Gastroesophageal sphincter (tissue), 4 donors: ENCODE results near the gene MYOM3. TPM values are rescaled to one million over a fixed set of nuclear protein-coding genes. Genes with fewer than 3 reads are reported as not detected.

ENCODE experiments used
- ATAC-seq: fragments of 150-250 bp; one replicate; pipeline ENCODE4 v1.9.1; 2016; ENCODE audit warnings: mild to moderate bottlenecking, moderate library complexity
- H3K27ac ChIP-seq, 4 donors: fragments of 200-600 bp; sonication (generic) in 3 of 4; 1 replicate in 3 of 4; 2 replicates in 1 of 4; pipeline ENCODE4 v1.5.1; 2016 to 2019
- H3K27me3 ChIP-seq: fragments of 200-600 bp; sonication (generic); one replicate; pipeline ENCODE4 v1.5.1; 2019
- H3K36me3 ChIP-seq, 2 donors: fragments of 200-600 bp; sonication (generic); one replicate each; pipeline ENCODE4 v1.5.1; 2019; ENCODE audit warnings: control low read depth in 1 of 2
- H3K4me1 ChIP-seq, 3 donors: fragments of 200-600 bp; sonication (generic); 1 replicate in 2 of 3; 2 replicates in 1 of 3; pipeline ENCODE4 v1.5.1; 2016 to 2019; ENCODE audit warnings: control low read depth in 2 of 3
- H3K4me3 ChIP-seq, 2 donors: fragments of 200-600 bp; sonication (generic); one replicate each; pipeline ENCODE4 v1.5.1; 2019; ENCODE audit warnings: mild to moderate bottlenecking in 1 of 2, moderate library complexity in 1 of 2
- H3K9me3 ChIP-seq, 3 donors: fragments of 200-600 bp; sonication (generic); one replicate each; pipeline ENCODE4 v1.5.1; 2017 to 2019; ENCODE audit warnings: control low read depth in 2 of 3
- EP300 ChIP-seq: sonication (generic); formaldehyde crosslinking; IDR thresholded peaks from one replicate; pipeline ENCODE4 v1.6.1; 2017; ENCODE audit warnings: antibody characterized with exemption, mild to moderate bottlenecking
- POLR2A ChIP-seq, 2 donors: fragments of 450-650 bp; IDR thresholded peaks; one replicate each; pipeline ENCODE4 v1.6.1; 2017; ENCODE audit warnings: antibody characterized with exemption in 2 of 2, mild to moderate bottlenecking in 2 of 2, moderate library complexity in 1 of 2
- POLR2AphosphoS5 ChIP-seq: sonication (generic); formaldehyde crosslinking; IDR thresholded peaks from one replicate; pipeline ENCODE4 v1.6.1; 2017; ENCODE audit warnings: antibody characterized with exemption
- WGBS, 2 donors: methylation state at CpG; one replicate each; pipeline ENCODE4 v1.1.5; 2018; ENCODE audit warnings: low coverage in 1 of 2; 5-methylcytosine and 5-hydroxymethylcytosine counted together
- total RNA-seq, 4 donors: library from RNA; depleted of rRNA; stranded (reverse); fragments of >200 nt; gene quantifications; one replicate each; pipeline ENCODE4 v1.1.0, GENCODE V29; 2016
- TF ChIP-seq, protein P1 (sequence below), 4 experiments: fragments of 200-600 bp in 2 of 4; fragments of 450-650 bp in 2 of 4; sonication (generic) in 1 of 4; IDR thresholded peaks; one replicate each; pipeline ENCODE4 v1.5.1; 2017 to 2019; ENCODE audit warnings: antibody characterized with exemption in 4 of 4, mild to moderate bottlenecking in 2 of 4, moderate library complexity in 2 of 4

MYOM3 gene
- total RNA-seq, 4 donors from 2014 or later, result 0.31 to 2.4 TPM; not detected in 2

DNA sequence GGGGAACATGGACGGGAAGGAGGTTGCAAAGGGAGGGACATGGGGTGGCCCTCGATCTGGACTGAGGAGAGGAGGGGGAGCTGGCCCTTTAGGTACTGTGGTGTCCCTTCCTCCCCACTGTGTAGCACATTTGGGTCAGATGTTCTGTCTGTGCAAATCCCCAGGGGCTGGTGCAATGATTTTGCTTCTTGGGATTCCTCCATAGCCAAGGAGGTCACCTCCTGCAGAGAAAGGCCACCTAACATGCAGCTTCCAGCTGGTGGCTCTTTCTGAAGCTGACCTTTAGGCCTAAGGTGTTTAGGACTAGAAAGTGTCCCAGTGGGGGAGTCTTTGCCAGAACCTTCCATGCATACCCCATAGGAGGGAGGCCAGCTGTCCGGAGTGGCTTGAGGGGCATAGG lies 9.0 kb upstream of the MYOM3 start:
- Histone ChIP-seq H3K27me3 (peaks cover 6% of the 10 kb centered on the region), H3K4me3 (no peak overlapping the region), H3K4me1 (peaks cover 0 to 14% (median 8%) of the 10 kb centered on the region in 3 donors), H3K9me3 (no peaks in the 10 kb centered on the region), H3K27ac (no peak overlapping the region), H3K36me3 (no peaks in the 10 kb centered on the region)
- WGBS, 2 donors, result no CpG with 5 or more reads among the region's 3 CpGs
- no peak for TF ChIP-seq POLR2A (IDR thresholded peaks at IDR 0.05)
- TF ChIP-seq POLR2AphosphoS5, result no peak
- TF ChIP-seq, protein P1, sequence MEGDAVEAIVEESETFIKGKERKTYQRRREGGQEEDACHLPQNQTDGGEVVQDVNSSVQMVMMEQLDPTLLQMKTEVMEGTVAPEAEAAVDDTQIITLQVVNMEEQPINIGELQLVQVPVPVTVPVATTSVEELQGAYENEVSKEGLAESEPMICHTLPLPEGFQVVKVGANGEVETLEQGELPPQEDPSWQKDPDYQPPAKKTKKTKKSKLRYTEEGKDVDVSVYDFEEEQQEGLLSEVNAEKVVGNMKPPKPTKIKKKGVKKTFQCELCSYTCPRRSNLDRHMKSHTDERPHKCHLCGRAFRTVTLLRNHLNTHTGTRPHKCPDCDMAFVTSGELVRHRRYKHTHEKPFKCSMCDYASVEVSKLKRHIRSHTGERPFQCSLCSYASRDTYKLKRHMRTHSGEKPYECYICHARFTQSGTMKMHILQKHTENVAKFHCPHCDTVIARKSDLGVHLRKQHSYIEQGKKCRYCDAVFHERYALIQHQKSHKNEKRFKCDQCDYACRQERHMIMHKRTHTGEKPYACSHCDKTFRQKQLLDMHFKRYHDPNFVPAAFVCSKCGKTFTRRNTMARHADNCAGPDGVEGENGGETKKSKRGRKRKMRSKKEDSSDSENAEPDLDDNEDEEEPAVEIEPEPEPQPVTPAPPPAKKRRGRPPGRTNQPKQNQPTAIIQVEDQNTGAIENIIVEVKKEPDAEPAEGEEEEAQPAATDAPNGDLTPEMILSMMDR (IDR thresholded peaks at IDR 0.05), result no peak
- TF ChIP-seq EP300, result no peak
- ATAC-seq, result no peak

DNA sequence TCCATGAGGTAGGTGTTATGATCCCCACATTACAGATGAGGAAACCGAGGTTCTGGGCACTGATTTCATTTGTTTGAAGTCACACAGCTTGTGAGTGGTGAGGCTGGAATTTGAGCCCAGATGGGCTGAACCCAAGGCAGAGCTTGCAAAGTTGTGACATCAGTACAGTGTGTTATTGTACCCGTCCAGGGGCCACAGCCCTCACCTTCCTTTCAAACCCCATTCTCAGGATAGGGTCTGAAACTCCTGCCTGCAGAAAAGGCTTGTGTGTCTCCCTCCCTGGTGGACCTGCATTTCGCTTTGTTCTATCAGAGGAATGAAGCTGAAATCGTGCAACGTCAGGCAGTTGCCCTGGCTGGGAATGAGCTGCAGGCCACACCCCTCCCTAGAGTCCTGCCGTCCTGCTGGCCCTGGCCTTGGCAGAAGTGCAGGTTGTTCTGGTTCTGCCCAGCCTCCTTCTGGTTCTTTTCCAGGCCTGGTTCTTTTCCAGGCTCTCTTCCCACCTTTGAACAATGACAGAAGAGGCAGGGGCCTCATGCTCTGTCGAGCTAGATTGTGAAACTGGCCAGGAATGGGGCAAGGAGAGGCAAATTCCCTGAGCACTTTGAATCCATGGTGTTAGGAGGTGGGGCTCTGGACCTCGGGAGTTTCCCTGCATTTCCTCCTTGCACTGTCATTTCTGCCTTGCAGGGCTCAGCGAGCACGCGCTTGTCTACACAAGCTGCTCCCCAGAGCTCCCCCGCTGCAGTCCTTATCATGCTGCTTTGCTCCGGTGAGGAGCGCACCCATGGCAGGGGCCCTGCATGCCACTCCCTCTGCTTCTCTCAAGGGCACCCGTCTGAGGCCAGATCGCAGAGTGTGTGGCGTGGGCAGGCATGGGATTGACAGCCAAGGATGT lies 8.2 kb upstream of the MYOM3 start:
- Histone ChIP-seq H3K36me3 (no peaks in the 10 kb centered on the region), H3K27me3 (peaks cover 6% of the 10 kb centered on the region), H3K27ac (no peak overlapping the region), H3K9me3 (no peaks in the 10 kb centered on the region), H3K4me3 (no peak overlapping the region), H3K4me1 (peaks cover 0 to 14% (median 8%) of the 10 kb centered on the region in 3 donors)
- ATAC-seq, result peak; percentile 57
- TF ChIP-seq EP300 (no peak), POLR2AphosphoS5 (no peak)
- WGBS, 2 donors, result 35 to 50% methylated on average over 4 to 9 of the region's 17 CpGs

DNA sequence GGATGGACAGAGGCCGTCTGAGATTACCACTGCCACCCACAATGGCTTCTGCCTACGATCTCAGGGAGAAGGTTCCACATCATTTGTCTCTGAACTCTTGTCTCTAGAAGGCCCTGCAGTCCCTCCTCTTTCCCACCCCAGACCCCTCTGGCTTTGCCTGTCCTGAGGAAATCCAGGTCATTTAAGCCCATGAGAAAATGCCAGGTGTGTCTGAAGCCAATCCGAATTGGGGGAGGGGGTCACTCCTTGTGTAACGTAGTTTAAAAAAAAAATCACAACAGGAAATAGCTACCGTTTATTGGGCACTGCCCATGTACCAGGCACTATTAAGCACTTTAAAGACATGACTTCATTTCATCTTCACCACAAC lies 7.5 kb upstream of the MYOM3 start:
- Histone ChIP-seq H3K36me3 (no peaks in the 10 kb centered on the region), H3K4me3 (no peak overlapping the region), H3K27me3 (peaks cover 6% of the 10 kb centered on the region), H3K27ac (no peak overlapping the region), H3K4me1 (peaks cover 0 to 14% (median 8%) of the 10 kb centered on the region in 3 donors), H3K9me3 (no peaks in the 10 kb centered on the region)
- TF ChIP-seq, protein P1 (IDR thresholded peaks at IDR 0.05), result no peak
- TF ChIP-seq EP300, result no peak
- no peak for TF ChIP-seq POLR2A (IDR thresholded peaks at IDR 0.05)
- TF ChIP-seq POLR2AphosphoS5, result no peak
- 68 to 74% methylated on average over 2 to 4 of the region's 5 CpGs for WGBS, 2 donors
- no peak for ATAC-seq

DNA sequence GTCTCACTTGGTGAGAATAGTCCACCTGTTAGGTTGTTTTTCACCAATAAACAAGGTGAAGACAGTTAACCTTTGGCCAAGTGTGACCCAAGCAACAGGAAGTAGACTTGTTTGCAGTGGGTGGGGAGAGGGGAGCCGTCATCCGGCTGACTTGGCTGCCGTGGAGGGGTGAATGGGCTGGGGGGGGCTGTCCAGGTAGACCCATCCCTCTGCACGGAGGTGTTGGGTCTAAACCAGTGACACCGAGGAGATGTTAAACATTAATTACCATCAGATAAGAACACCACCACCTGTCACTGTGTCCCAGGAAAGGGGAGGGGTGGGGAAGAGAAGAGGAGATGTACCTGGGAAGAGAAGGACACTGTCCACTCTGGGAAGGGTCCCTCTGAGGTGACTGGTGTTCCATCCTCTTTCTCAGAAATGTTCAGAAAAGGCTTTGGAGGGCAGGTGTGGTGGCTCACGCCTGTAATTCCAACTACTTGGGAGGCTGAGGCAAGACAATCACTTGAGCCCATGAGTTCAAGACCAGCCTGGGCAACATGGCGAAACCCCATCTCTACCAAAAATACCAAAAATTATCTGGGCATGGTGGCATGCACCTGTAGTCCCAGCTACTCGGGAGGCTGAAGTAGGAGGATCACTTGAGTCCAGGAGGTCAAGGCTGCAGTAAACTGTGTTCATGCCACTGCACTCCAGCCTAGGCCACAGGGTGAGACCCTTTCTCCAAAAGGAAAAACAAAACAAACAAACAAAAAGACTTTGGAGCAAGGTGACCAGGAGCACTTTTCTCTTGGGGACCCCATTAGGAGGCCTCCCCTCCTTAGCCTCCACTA lies 6.7 kb upstream of the MYOM3 start:
- 40 to 100% methylated on average over 1 of the region's 8 CpGs for WGBS, 2 donors
- ATAC-seq, result no peak
- no peak overlapping the region for H3K4me3 ChIP-seq
- no peak overlapping the region for H3K27ac ChIP-seq
- peaks cover 0 to 14% (median 8%) of the 10 kb centered on the region in 3 donors for H3K4me1 ChIP-seq
- no peaks in the 10 kb centered on the region for H3K36me3 ChIP-seq
- no peak for TF ChIP-seq POLR2AphosphoS5
- no peak for TF ChIP-seq EP300
- TF ChIP-seq, protein P1 (IDR thresholded peaks at IDR 0.05), result no peak
- no peak for TF ChIP-seq POLR2A (IDR thresholded peaks at IDR 0.05)
- H3K9me3 ChIP-seq, result no peaks in the 10 kb centered on the region
- H3K27me3 ChIP-seq, result peaks cover 6% of the 10 kb centered on the region

DNA sequence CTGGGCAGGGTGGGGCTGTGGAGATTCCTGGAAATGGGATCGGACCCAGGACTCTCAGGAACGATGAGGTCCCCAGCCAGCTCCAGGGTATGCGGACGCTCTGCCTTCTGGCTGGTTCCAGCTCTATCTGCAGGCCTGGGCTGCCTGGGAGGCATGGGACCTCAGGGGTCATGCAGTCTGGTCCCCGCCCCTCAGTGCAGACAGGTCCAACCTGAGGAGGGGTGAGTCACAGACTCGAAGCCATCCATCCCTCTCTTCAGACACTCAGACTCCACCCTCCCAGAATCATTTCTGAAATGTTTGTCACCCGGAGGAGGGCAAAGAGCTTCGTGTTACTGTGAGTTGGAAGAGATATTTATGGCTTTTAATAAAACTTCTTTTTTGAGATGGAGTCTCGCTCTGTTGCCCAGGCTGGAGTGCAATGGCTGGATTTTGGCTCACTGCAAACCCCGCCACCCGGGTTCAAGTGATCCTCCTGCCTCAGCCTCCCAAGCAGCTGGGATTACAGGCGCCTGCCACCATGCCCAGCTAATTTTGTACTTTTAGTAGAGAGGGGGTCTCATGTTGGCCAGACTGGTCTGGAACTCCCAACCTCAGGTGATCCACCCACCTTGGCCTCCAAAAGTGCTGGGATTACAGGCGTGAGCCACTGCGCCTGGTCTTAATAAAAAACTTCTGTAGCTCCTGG lies 5.9 kb upstream of the MYOM3 start:
- 52 to 100% methylated on average over 2 to 5 of the region's 14 CpGs for WGBS, 2 donors
- no peak overlapping the region for H3K27ac ChIP-seq
- H3K36me3 ChIP-seq, result no peaks in the 10 kb centered on the region
- no peak for ATAC-seq
- peaks cover 6% of the 10 kb centered on the region for H3K27me3 ChIP-seq
- TF ChIP-seq POLR2A (IDR thresholded peaks at IDR 0.05), result no peak
- no peak for TF ChIP-seq POLR2AphosphoS5
- TF ChIP-seq, protein P1 (IDR thresholded peaks at IDR 0.05), result no peak
- no peak for TF ChIP-seq EP300
- peaks cover 0 to 14% (median 8%) of the 10 kb centered on the region in 3 donors for H3K4me1 ChIP-seq
- no peak overlapping the region for H3K4me3 ChIP-seq
- no peaks in the 10 kb centered on the region for H3K9me3 ChIP-seq
